H54 (cell line): ENCODE data around the gene ANKRD33.

Source experiments
- DNase-seq: peaks from one replicate; pipeline ENCODE4 v3.0.0; 2011; ENCODE audit warnings: low spot score, mixed read lengths; ENCODE audit not compliant: insufficient read length
- FAIRE-seq: peaks from 3 replicates; lab custom pipeline; 2011; peaks lifted over from hg19 to GRCh38; lab: Jason Lieb, UNC
- POLR2A ChIP-seq: IDR thresholded peaks from 2 replicates; pipeline ENCODE4 v1.6.1; 2011; ENCODE audit warnings: low read depth, mild to moderate bottlenecking, low read length

ANKRD33 gene

GRCh38 chr12:51864833-51865670, 22.9 kb upstream of the ANKRD33 start:
- no peak for TF ChIP-seq POLR2A
- FAIRE-seq (no peak), DNase-seq (no peak)

GRCh38 chr12:51865757-51866270, 22.1 kb upstream of the ANKRD33 start:
- FAIRE-seq = no peak
- DNase-seq = no peak
- no peak for TF ChIP-seq POLR2A

GRCh38 chr12:51866324-51866723, 21.6 kb upstream of the ANKRD33 start:
- TF ChIP-seq POLR2A = no peak
- DNase-seq (no peak), FAIRE-seq (no peak)

GRCh38 chr12:51866762-51867161, 21.1 kb upstream of the ANKRD33 start:
- no peak for TF ChIP-seq POLR2A
- DNase-seq (no peak), FAIRE-seq (no peak)

- no peak for TF ChIP-seq POLR2A
- DNase-seq (no peak), FAIRE-seq (no peak)
Observed at GRCh38 chr12:51867371-51867770, 20.5 kb upstream of the ANKRD33 start.

GRCh38 chr12:51867796-51868428, 20.0 kb upstream of the ANKRD33 start:
- no peak for TF ChIP-seq POLR2A
- FAIRE-seq = no peak
- no peak for DNase-seq

- FAIRE-seq = no peak
- DNase-seq = no peak
Observed at GRCh38 chr12:51868821-51869495, 18.9 kb upstream of the ANKRD33 start.

GRCh38 chr12:51869496-51869865, 18.4 kb upstream of the ANKRD33 start:
- TF ChIP-seq POLR2A = no peak
- no peak for FAIRE-seq
- DNase-seq = no peak

More at GRCh38 chr12:51868821-51869495, 18.9 kb upstream of the ANKRD33 start:
- no peak for TF ChIP-seq POLR2A

GRCh38 chr12:51869931-51870330, 18.0 kb upstream of the ANKRD33 start:
- FAIRE-seq = no peak
- no peak for TF ChIP-seq POLR2A
- no peak for DNase-seq

GRCh38 chr12:51870504-51870903, 17.4 kb upstream of the ANKRD33 start:
- TF ChIP-seq POLR2A = no peak
- no peak for FAIRE-seq
- no peak for DNase-seq

- no peak for TF ChIP-seq POLR2A
- FAIRE-seq (no peak), DNase-seq (no peak)
Observed at GRCh38 chr12:51871126-51871525, 16.8 kb upstream of the ANKRD33 start.

GRCh38 chr12:51871918-51872688, 15.8 kb upstream of the ANKRD33 start:
- FAIRE-seq = no peak
- no peak for TF ChIP-seq POLR2A
- no peak for DNase-seq

GRCh38 chr12:51872689-51872981, 15.3 kb upstream of the ANKRD33 start:
- FAIRE-seq (no peak), DNase-seq (no peak)
- no peak for TF ChIP-seq POLR2A
